ENCODE data around the gene NDFIP1. TPM values are rescaled to one million over a fixed set of nuclear protein-coding genes. Genes with fewer than 3 reads are reported as not detected.

NDFIP1 gene
- total and polyA plus RNA-seq, 2 of the 8 experiments (the other 6 are each of a cell fraction or from before 2014, with no cell fraction given): 8.8 to 27.1 TPM

- TF ChIP-seq BRCA1 (IDR thresholded peaks at IDR 0.05; ENCODE audit: low read depth, low read length): no peak
- TF ChIP-seq CREB1 (IDR thresholded peaks at IDR 0.05): no peak
- no peak for TF ChIP-seq SP4 (IDR thresholded peaks at IDR 0.05; ENCODE audit: low read length)
- no peak for TF ChIP-seq CTBP2 (IDR thresholded peaks at IDR 0.05; ENCODE audit: borderline replicate concordance, insufficient read depth, insufficient read length, low read length)
- no peak for TF ChIP-seq NANOG (IDR thresholded peaks at IDR 0.05; ENCODE audit: insufficient read depth, low read depth, low read length, poor library complexity, severe bottlenecking)
- TF ChIP-seq YY1 (IDR thresholded peaks at IDR 0.05; ENCODE audit: low read depth, low read length): no peak
- TF ChIP-seq, protein P1, sequence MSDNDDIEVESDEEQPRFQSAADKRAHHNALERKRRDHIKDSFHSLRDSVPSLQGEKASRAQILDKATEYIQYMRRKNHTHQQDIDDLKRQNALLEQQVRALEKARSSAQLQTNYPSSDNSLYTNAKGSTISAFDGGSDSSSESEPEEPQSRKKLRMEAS (IDR thresholded peaks at IDR 0.05): no peak
- TF ChIP-seq, protein P2, sequence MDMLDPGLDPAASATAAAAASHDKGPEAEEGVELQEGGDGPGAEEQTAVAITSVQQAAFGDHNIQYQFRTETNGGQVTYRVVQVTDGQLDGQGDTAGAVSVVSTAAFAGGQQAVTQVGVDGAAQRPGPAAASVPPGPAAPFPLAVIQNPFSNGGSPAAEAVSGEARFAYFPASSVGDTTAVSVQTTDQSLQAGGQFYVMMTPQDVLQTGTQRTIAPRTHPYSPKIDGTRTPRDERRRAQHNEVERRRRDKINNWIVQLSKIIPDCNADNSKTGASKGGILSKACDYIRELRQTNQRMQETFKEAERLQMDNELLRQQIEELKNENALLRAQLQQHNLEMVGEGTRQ (IDR thresholded peaks at IDR 0.05; ENCODE audit: low read length): no peak
- no peak for TF ChIP-seq KDM5A (IDR thresholded peaks at IDR 0.05; ENCODE audit: low read length)
- no peak for TF ChIP-seq PHF8 (conservative IDR thresholded peaks at IDR 0.05; ENCODE audit: low read depth, low read length)
- TF ChIP-seq, protein P3, sequence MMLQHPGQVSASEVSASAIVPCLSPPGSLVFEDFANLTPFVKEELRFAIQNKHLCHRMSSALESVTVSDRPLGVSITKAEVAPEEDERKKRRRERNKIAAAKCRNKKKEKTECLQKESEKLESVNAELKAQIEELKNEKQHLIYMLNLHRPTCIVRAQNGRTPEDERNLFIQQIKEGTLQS (IDR thresholded peaks at IDR 0.05; ENCODE audit: insufficient read depth, low read depth, low read length): no peak
Measured at GRCh38 chr5:142069606-142070399, 38.8 kb upstream of the NDFIP1 start (continued).
